ENCODE data around the gene ADGRB3.

ADGRB3 gene

GRCh38 chr6:68704485-68704884 lies 69.4 kb downstream of the ADGRB3 start:
- DNase-seq (ENCODE audit: low read depth in 2 of 2): no peak

- DNase-seq (ENCODE audit: low read depth in 2 of 2): no peak
These were observed 74.0 kb downstream of the ADGRB3 start for GRCh38 chr6:68709091-68709490.

GRCh38 chr6:68709882-68710281 lies 74.8 kb downstream of the ADGRB3 start:
- no peak for DNase-seq (ENCODE audit: low read depth in 2 of 2)

- no peak for DNase-seq (ENCODE audit: low read depth in 2 of 2)
These were observed 75.4 kb downstream of the ADGRB3 start for GRCh38 chr6:68710496-68710895.

GRCh38 chr6:68710916-68711315 lies 75.8 kb downstream of the ADGRB3 start:
- DNase-seq (ENCODE audit: low read depth in 2 of 2): no peak

- DNase-seq (ENCODE audit: low read depth in 2 of 2): no peak
These were observed 76.4 kb downstream of the ADGRB3 start for GRCh38 chr6:68711386-68712000.

GRCh38 chr6:68716620-68717019 lies 81.5 kb downstream of the ADGRB3 start:
- no peak for DNase-seq (ENCODE audit: low read depth in 2 of 2)

GRCh38 chr6:68718385-68719073 lies 83.4 kb downstream of the ADGRB3 start:
- DNase-seq (ENCODE audit: low read depth in 2 of 2): no peak

GRCh38 chr6:68719761-68720160 lies 84.7 kb downstream of the ADGRB3 start:
- no peak for DNase-seq (ENCODE audit: low read depth in 2 of 2)

GRCh38 chr6:68722891-68723527 lies 87.9 kb downstream of the ADGRB3 start:
- DNase-seq (ENCODE audit: low read depth in 2 of 2): no peak

- no peak for DNase-seq (ENCODE audit: low read depth in 2 of 2)
These were observed 89.0 kb downstream of the ADGRB3 start for GRCh38 chr6:68724060-68724459.

- DNase-seq (ENCODE audit: low read depth in 2 of 2): no peak
These were observed 91.3 kb downstream of the ADGRB3 start for GRCh38 chr6:68726337-68726736.

- no peak for DNase-seq (ENCODE audit: low read depth in 2 of 2)
These were observed 91.9 kb downstream of the ADGRB3 start for GRCh38 chr6:68726992-68727391.

GRCh38 chr6:68727699-68728098 lies 92.6 kb downstream of the ADGRB3 start:
- no peak for DNase-seq (ENCODE audit: low read depth in 2 of 2)

- no peak for DNase-seq (ENCODE audit: low read depth in 2 of 2)
These were observed 93.3 kb downstream of the ADGRB3 start for GRCh38 chr6:68728159-68728979.

- no peak for DNase-seq (ENCODE audit: low read depth in 2 of 2)
These were observed 94.4 kb downstream of the ADGRB3 start for GRCh38 chr6:68729377-68729903.

- no peak for DNase-seq (ENCODE audit: low read depth in 2 of 2)
These were observed 95.4 kb downstream of the ADGRB3 start for GRCh38 chr6:68730291-68731054.

GRCh38 chr6:68732423-68732822 lies 97.3 kb downstream of the ADGRB3 start:
- DNase-seq (ENCODE audit: low read depth in 2 of 2): no peak

- DNase-seq (ENCODE audit: low read depth in 2 of 2): no peak
These were observed 100.8 kb downstream of the ADGRB3 start for GRCh38 chr6:68735866-68736265.

- no peak for DNase-seq (ENCODE audit: low read depth in 2 of 2)
These were observed 102.0 kb downstream of the ADGRB3 start for GRCh38 chr6:68737061-68737460.

- no peak for DNase-seq (ENCODE audit: low read depth in 2 of 2)
These were observed 103.0 kb downstream of the ADGRB3 start for GRCh38 chr6:68738039-68738438.

Data from activated CD4-positive, alpha-beta T cell treated with anti-CD3 and anti-CD28 coated beads for 24 hours (primary cell).